HG02798 (cell line): ENCODE data around the gene TEX261.

Experiments
- ATAC-seq: cut with Tn5 transposase; IDR thresholded peaks from one replicate; pipeline ENCODE4 v1.9.1; 2021; ENCODE audit warnings: mild to moderate bottlenecking; ENCODE audit not compliant: unreplicated experiment, poor library complexity

TEX261 gene

DNA sequence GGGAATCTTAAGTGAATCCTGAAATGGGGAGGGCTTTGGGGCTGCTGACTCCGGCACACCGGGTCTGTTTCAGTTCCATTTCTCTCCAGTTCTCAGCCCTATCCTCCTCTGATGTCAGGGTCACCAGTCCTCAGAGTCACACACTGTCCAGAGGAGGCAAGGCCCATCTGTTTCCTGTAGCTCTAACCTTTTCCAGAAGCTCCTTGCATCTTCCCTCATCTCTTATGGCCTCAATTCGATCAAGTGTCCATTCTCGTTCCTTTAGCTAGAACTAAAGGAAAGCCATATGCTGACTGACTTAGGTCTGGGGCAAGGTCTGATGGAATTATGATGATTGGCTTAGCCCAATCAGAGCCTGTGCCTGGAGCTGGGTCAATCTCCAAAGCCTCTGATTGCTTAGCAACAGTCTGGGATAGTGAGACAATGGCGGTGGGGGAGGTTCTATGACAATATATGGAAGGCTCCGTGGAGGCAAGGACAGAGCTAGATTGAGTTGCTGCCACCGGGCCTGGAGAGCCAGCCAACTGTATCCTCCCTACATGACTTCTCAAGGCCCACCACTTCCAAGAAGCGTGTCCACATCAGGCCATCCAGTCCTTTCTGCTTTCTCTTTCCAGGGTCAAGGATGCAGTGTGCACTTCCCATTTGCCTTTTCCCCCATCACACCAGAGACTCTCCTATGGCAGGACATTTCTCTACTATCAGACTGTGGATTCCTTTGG, 11.0 kb downstream of the TEX261 start:
- ATAC-seq, result no peak

DNA sequence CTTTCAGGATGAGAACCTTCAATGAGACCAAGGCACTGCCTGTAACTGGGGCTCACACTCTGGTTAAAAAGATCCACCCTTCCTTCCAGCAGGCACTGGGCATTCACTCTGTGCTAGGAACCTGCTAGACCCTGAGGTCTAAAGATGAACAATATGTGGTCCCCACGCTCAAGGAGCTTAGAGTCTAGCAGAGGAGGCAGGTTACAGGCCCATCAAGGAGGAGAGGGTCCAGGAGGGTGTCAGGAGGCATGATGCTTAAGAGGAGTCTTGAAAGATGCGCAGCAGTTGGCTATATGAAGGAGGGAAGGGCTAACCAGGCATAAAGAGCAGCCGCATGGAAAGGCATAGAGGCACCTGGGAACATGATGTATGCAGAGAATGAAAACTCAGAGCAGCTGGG, 11.7 kb downstream of the TEX261 start:
- ATAC-seq, result no peak

DNA sequence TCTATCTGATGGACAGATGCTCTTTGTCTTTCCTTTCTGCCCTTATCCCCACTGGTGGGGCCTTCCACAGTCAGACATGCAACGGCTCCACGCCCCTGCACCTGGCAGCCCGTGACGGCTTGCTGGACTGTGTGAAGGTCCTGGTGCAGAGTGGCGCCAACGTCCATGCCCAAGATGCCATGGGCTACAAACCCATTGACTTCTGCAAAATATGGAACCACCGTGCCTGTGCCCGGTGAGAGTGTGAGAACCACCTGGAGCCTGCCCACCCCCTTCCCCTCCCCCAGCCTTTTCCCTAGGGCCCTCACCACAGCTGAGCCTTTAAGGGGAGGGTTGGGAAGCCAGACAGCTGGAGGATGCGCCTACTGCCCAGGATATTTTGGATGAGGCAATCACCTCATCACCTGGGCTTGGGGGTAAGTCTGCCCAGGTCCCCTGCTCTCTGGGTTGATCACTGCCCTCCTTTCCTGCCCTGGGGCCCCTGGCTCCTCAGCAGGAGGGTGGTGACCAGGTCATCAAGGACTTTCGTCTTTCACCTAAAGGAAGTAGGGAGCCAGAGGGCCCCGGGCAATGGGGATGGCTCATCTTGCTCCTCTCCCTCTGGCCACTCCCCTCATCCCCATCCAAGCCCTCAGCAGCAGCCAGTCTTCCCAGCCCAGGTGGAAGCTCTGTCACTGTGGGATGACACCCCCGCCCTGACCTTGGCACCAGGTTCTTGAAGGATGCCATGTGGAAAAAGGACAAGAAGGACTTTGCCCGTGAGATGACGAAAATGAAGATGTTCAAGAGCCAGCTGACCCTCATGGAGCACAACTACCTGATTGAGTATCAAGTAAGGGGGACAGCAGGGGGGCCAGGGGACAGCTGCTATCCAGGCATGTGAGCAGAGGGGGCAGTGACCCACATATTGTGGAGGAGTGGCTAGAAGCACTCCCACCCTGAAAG, 12.5 kb downstream of the TEX261 start:
- ATAC-seq, result no peak

DNA sequence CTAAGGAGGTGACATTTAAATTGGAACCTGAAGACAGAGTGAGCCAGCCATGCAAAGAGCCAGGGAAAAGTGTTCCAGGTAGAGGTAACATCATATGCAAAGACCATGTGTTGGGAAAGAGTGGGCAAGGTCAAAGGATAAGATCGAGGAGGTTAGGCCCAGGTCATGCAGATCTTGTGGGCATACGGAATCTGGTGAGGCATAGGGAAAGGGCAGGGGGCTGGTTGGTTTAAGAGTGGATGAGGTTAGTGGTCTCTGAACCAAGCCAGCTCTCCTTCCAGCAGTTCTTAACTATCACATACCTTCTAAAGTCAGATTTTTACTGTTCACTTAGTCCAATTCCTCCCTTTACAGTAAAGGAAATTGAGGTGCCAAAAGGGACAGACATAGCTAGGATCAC, 13.3 kb downstream of the TEX261 start:
- no peak for ATAC-seq

DNA sequence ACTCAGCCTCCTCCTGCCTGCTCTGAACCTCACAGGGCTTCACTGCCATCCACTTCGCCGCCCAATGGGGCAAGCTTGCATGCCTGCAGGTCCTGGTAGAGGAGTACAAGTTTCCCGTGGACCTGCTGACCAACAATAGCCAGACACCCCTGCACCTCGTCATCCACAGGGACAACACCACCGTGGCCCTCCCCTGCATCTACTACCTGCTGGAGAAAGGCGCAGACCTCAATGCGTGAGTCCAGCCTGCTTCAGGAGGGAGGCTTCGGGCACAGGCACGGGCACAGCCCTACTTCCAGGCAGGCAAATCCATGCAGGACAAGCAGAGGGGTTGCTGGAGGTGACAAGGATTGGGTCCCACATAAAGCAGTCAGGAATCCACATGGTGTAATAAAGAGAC, 15.0 kb downstream of the TEX261 start:
- ATAC-seq, result no peak

DNA sequence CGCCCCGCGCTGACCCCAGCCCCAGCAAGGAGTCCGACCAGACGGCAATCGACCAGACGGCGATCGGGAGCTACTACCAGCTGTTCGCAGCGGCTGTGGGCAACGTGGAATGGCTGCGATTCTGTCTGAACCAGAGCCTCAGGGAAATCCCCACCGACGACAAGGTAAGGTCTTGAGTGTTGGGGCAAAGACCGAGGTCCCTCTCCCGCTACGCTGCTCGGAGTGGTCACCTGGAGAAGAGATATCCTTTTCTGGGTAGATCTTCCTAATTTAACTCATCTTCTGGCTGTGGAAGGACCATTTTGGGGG, 15.5 kb downstream of the TEX261 start:
- ATAC-seq, result no peak

DNA sequence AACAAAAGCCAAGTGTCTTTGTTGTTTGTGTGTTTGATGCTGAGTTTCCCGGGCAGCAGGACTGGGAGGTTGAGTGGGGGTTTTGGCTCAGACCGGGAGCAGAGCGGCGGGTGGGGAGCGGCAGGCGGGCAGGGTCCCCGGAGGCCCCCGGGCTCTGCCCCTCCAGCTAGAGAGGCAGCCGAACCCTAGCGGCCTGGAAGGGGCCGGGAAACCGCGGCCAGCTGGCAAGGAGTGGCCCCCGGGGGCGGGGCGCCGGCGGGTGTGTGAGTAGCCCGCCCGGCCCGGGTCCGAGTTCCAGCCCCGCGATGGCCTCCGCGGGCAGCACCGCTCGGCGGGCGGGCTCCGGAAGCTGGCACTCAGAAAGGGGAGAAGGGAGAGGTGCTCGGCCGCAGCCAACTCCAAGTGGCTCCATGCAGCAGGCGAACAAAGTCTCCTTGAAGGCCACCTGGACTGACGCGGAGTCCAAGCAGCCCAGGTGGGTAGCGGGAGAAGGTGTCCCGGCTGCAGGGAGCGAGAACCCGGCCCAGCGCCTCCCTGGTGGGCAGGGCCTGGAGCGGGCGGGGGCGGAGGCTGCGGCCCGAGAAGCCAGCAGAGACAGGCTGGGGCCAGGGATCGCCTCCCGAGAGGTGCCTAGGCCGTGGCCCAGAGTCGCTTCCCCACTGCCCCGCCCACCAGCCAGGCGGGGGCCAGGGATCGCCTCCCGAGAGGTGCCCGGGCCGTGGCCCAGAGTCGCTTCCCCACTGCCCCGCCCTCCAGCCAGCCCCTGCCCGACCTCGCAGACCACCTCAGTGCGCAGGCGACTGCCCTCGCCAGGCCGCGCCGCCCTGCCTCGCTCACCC, 16.1 kb downstream of the TEX261 start, which contains the start of gene ANKRD53:
ANKRD53 (plus strand) TSS at position 290 of the 839 bp plus-strand sequence; CDS start at position 306, 16 bp downstream.
- peak; percentile 43 for ATAC-seq

DNA sequence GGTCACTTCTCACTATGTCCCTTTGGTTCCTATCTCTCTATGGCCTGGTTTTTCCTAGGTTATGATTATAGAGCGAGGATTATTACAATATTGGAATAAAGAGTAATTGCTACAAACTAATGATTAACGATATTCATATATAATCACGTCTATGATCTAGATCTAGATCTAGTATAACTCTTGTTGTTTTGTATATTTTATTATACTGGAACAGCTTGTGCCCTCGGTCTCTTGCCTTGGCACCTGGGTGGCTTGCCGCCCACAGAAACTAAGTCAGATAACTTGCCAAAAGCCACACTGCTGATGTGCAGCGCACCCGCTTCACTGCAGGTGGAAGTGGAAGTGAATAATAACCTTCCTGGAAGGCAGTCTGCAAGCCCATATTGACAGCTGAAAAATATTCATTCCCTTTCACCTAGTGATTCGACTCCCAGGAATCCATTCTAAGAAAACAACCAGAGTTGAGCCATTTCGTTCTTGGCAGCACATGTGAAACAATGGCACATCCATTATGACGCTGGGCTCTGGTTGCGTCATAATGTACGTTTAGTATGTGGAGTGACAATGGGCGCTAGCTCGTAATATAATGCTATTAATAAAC, 17.0 kb downstream of the TEX261 start:
- no peak for ATAC-seq

DNA sequence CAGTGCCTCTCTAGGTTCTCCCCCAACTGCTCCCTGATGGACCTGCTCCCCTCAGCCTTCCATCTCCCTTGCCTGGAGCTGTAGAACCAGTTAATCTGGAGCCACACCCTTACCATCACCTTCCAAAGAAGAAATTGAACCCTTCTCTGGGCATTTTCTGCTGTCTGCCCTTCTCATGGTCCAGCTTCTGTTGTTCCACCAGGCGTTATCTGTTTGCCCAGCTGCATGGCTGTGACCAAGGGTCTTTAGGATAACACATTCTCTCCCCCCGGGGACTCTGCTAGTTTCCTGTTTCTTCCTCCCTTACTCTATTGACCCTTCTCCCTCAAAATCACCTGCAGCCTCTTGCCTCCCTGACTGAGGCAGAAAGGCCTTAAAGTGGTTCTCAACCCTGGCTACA, 19.4 kb downstream of the TEX261 start:
- ATAC-seq, result no peak

DNA sequence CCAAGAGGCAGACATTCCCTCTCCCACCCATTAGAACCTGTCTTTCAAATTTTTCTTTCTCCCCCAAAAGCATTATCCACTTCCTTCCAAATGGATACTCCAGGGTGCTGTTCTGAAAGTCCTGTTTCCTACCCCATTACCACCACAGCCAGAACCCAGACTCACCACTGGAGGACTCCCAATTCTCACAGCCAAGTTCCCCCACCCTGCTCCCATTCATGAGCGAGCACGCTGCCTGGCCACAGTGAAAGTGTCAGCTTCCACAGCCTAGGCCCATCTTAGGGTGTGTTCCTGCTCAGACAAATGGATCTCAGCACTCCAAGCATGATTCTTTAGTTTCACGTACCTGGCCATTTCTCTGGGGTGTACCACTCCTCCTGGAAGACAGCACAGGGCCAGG, 20.1 kb downstream of the TEX261 start:
- no peak for ATAC-seq

DNA sequence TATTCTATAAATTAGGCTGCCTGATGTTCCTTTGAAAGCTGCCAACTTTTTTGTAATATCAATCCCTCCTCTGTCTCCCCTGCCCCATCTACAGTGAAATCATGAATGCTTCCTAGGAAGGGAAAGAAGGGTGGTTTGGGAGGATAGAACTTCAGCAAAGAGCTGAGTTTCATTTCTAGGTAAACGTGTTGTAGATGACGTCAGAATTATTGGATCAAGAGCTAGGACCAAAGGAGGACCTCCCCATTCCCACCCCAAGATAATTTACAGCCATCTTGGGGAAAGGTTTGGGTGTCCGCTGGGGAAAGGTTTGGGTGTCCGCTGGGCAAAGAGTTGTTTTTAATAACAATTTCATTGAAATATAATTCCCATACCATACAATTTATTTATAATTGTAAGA, 27.5 kb downstream of the TEX261 start:
- no peak for ATAC-seq

DNA sequence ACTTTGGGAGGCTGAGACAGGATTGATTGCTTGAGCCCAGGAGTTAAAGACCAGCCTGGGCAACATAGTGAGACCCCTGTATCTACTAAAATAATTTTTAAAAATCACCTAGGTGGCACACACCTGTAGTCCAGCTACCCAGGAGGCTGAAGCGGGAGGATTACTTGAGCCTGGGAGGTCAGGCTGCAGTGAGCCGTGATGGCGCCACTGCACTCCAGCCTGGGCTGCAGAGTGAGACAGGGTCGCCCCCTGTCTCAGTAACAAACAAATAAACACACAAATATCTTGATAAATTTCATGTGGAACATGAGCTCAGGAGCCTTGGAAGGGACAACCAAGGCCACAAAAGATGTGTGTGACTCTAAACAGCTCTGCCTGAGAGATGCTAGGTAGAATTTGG, 28.0 kb downstream of the TEX261 start:
- no peak for ATAC-seq

DNA sequence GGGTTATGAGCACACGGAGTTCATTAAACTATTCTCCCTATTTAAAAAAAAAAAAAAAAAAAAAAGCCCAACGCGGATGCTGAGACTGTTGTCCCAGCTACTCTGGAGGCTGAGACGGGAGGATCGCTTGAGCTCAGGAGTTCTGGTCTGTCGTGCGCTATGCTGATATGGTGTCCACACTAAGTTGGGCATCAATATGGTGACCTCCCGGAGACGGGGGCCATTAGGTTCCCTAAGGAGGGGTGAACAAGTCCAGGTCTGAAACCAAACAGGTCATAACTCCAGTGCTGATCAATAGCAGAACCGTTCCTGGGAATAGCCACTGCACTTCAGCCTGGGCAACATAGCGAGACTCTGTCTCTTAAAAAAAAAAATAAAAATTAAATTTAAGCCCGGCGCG, 29.2 kb downstream of the TEX261 start:
- no peak for ATAC-seq

DNA sequence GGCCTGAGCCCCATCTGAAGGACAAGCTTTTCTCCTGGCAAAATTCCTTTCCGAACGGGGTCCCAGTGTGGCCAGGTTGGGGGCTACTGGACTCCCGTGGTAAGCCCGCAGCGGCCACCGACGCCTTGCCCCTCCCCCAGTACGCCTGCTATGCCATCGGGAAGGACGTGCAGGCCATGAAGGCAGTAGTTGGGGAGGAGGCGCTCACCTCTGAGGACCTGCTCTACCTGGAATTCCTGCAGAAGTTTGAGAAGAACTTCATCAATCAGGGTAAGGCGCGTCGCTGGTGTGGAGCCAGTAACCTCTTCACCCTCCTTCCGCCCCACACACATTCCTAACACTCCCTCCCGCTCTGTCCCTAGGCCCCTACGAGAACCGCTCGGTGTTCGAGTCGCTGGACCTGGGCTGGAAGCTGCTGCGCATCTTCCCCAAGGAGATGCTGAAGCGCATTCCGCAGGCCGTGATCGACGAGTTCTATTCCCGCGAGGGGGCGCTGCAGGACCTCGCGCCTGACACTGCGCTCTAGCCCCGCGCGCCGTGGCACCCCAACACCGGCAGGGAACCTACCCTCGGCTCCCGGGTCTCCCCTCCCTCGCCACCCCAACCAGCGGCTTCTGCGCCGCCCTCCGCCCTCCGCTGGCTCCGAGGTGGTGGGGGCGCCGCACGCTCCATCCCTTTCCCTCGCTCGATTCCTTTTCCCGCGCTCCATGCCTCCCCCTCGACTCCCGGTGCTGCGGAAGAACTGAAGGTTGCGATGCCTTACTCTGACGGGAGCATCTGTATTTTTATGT, 29.9 kb downstream of the TEX261 start:
- ATAC-seq, result peak; percentile 87

DNA sequence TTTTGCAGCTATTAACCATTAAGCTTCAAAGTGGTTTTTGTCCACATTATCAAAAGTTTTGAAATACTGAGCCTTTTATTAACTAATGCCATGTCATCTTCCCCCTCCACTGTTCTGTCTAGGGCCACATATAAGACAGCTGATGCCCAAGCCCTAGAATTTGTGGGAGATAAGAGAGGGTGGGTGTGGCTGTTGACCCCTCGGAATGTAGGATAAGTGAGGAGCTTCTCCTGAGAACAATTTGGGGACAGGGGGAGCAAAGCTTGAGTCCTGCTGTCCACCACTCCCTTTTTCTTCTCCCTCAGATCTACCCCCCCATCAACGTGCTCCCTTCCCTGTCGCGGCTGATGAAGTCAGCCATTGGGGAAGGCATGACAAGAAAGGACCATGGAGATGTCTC, 30.5 kb downstream of the TEX261 start:
- ATAC-seq, result no peak

DNA sequence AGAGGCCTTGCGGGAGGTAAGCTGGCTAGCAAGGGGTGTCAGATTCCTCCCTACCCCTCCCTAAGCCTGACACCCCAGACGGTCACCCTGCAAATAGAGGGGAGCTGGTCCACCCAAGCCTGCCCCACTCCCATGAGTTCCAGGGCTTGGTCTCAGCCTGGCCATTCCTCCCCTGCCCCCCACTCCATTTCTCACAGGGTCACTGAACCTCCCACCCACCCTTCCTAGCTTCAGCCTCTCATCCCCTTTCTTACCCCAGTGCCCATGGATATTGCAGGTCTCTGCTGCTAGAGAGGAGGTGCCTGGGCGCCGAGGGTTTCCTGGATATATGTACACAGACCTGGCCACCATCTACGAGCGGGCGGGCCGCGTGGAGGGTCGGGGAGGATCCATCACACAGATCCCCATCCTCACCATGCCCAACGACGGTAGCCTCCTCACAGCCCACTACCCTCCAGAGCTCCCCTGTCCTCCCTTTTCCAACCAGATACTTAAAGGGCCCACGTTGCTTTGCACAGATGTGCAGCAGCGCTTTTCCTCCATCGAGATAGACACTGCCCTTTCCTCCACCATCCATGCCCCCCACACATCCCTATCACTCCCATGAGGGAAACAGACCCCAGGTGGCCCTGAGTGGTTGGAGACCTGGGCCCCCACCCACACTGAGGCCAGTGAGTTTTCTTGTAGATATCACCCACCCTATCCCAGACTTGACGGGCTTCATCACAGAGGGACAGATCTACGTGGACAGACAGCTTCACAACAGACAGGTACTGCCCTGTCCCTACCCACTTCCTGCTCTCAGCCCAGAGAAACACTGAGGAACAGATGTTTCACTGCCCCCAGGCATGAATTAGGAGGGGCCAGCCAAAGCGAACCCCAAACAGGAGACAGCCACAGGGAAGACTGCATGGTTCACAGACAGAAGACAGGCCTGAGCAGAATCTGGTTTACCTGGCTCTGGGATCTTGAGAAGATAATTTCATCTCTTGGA, 31.5 kb downstream of the TEX261 start:
- no peak for ATAC-seq

DNA sequence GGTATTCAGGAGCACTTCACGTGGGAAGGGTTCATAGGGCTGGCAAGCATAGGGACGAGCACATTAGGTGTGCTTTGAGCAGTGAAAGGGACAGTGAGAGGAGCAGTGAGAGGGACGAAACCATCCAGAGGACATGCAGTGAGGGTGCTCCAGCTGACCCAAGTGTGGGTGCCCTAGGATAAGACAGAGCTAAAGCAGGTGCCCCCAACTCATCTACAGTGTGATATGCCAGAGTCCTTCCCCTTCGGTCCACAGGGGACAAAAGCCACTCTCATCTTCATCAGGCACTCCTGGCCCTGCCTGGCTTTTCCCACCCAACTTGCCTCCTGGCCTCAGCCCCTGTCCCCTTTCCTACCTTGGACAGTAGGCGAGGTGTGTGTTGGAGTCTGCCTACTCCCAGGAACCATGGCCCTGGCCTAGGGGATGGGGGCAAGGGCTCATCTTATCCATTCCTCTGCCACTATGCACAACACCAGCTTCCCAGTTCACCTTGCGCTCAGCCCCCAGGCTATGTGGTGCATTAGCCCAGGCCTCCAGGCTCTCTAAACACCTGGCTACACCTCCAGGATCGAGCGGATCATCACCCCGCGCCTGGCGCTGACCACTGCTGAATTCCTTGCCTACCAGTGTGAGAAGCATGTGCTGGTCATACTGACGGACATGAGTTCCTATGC, 32.3 kb downstream of the TEX261 start:
- no peak for ATAC-seq

DNA sequence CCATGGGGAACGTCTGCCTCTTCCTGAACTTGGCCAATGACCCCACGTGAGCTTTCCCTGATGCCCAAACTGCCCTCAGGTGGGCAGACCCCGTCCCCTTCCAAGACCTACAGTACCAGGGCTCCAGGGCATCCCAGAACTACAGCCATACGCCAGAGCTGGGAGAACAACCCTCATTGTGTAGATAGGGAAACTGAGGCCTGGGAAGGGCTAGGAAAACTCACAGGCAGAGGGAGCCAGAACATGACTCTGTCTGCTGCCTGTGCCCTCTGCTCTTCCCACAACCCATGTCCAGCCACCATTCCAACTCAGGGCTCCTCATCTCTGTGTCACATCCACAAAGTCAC, 33.1 kb downstream of the TEX261 start:
- no peak for ATAC-seq
